DMS53 (cell line): ENCODE measurements around the gene ALG6.

Experiments used
- DNase-seq: peaks from one replicate; lab custom pipeline; 2025; lab: John Stamatoyannopoulos, UW

The ALG6 gene

GRCh38 chr1:63367215-63368103 lies at the start of gene ALG6:
Gene ALG6, plus strand, starts transcription at chr1:63367627. Its CDS starts 3,351 bp downstream, at chr1:63370978.
- DNase-seq: peak; percentile 99

GRCh38 chr1:63317817-63318152 lies 49.6 kb upstream of the ALG6 start:
- DNase-seq: peak; percentile 79

- DNase-seq: peak; percentile 44
These were observed 49.0 kb upstream of the ALG6 start for GRCh38 chr1:63318201-63318979.

GRCh38 chr1:63319046-63320021 lies 48.1 kb upstream of the ALG6 start:
- no peak for DNase-seq

GRCh38 chr1:63320022-63320721 lies 47.3 kb upstream of the ALG6 start:
- peak; percentile 41 for DNase-seq

GRCh38 chr1:63321066-63321784 lies 46.2 kb upstream of the ALG6 start:
- peak; percentile 23 for DNase-seq

- no peak for DNase-seq
These were observed 45.7 kb upstream of the ALG6 start for GRCh38 chr1:63321785-63322113.

- DNase-seq: peak; percentile 94
These were observed 45.1 kb upstream of the ALG6 start, which contains the start of gene FOXD3 for GRCh38 chr1:63322114-63322943. Gene FOXD3, plus strand, starts transcription at chr1:63322567. Its CDS starts 492 bp downstream, at chr1:63323059.

GRCh38 chr1:63322944-63323864 lies 44.2 kb upstream of the ALG6 start:
- DNase-seq: peak; percentile 95

GRCh38 chr1:63323865-63324778 lies 43.3 kb upstream of the ALG6 start:
- DNase-seq: peak; percentile 95

- no peak for DNase-seq
These were observed 42.7 kb upstream of the ALG6 start for GRCh38 chr1:63324779-63325119.

- no peak for DNase-seq
These were observed 42.0 kb upstream of the ALG6 start for GRCh38 chr1:63325279-63325985.

GRCh38 chr1:63326106-63326472 lies 41.3 kb upstream of the ALG6 start:
- peak; percentile 42 for DNase-seq

GRCh38 chr1:63326473-63327380 lies 40.7 kb upstream of the ALG6 start:
- DNase-seq: peak; percentile 78

GRCh38 chr1:63327417-63328054 lies 39.9 kb upstream of the ALG6 start:
- DNase-seq: peak; percentile 94
